Skin of body (tissue), 2 donors: ENCODE data around the gene EXOC2. TPM values are rescaled to one million over a fixed set of nuclear protein-coding genes. Genes with fewer than 3 reads are reported as not detected.

Experiments used
- DNase-seq: peaks from one replicate; lab custom pipeline; 2025; lab: John Stamatoyannopoulos, UW
- total RNA-seq: library from RNA; depleted of rRNA; stranded (reverse); fragments of >200 nt; gene quantifications from one replicate; pipeline ENCODE4 v1.2.3, GENCODE V29; 2014

The EXOC2 gene
- total RNA-seq, 1 donor from 2014 or later, result 21.3 TPM

GRCh38 chr6:498795-499231, 194.1 kb downstream of the EXOC2 start:
- DNase-seq, result no peak

- no peak for DNase-seq
Measured at GRCh38 chr6:497258-497657, 195.7 kb downstream of the EXOC2 start.

- no peak for DNase-seq
Measured at GRCh38 chr6:496649-497048, 196.3 kb downstream of the EXOC2 start.

GRCh38 chr6:494394-494793, 198.5 kb downstream of the EXOC2 start:
- DNase-seq, result no peak

GRCh38 chr6:493840-494239, 199.1 kb downstream of the EXOC2 start:
- no peak for DNase-seq

- DNase-seq, result no peak
Measured at GRCh38 chr6:492816-493414, 200.0 kb downstream of the EXOC2 start.

GRCh38 chr6:492178-492577, 200.8 kb downstream of the EXOC2 start:
- DNase-seq, result no peak

GRCh38 chr6:491233-491632, 201.7 kb downstream of the EXOC2 start:
- DNase-seq, result no peak

- no peak for DNase-seq
Measured at GRCh38 chr6:490251-491037, 202.5 kb downstream of the EXOC2 start.

GRCh38 chr6:489762-490161, 203.2 kb downstream of the EXOC2 start:
- no peak for DNase-seq

- DNase-seq, result no peak
Measured at GRCh38 chr6:489001-489400, 203.9 kb downstream of the EXOC2 start.

- no peak for DNase-seq
Measured at GRCh38 chr6:487956-488355, 205.0 kb downstream of the EXOC2 start.

- DNase-seq, result no peak
Measured at GRCh38 chr6:485655-486170, 207.2 kb downstream of the EXOC2 start.

GRCh38 chr6:484746-485145, 208.2 kb downstream of the EXOC2 start:
- no peak for DNase-seq

- DNase-seq, result no peak
Measured at GRCh38 chr6:484086-484745, 208.7 kb downstream of the EXOC2 start.

- DNase-seq, result no peak
Measured at GRCh38 chr6:475314-475713, 217.6 kb downstream of the EXOC2 start.

GRCh38 chr6:474453-475185, 218.3 kb downstream of the EXOC2 start:
- no peak for DNase-seq

GRCh38 chr6:473768-474452, 219.0 kb downstream of the EXOC2 start:
- DNase-seq, result no peak

GRCh38 chr6:473356-473755, 219.6 kb downstream of the EXOC2 start:
- no peak for DNase-seq

- no peak for DNase-seq
Measured at GRCh38 chr6:470901-471448, 222.0 kb downstream of the EXOC2 start.
